HG02973 (cell line): Measurements from ENCODE around the gene COL5A3.
"Not testable (repeated sequence)": the region's sequence is repeated elsewhere in the genome, so short reads cannot be mapped to it uniquely, and the experiment has no call there.

Source experiments
- ATAC-seq: cut with Tn5 transposase; IDR thresholded peaks from one replicate; pipeline ENCODE4 v1.9.1; 2021; ENCODE audit warnings: moderate library complexity; ENCODE audit not compliant: unreplicated experiment

Gene COL5A3

DNA sequence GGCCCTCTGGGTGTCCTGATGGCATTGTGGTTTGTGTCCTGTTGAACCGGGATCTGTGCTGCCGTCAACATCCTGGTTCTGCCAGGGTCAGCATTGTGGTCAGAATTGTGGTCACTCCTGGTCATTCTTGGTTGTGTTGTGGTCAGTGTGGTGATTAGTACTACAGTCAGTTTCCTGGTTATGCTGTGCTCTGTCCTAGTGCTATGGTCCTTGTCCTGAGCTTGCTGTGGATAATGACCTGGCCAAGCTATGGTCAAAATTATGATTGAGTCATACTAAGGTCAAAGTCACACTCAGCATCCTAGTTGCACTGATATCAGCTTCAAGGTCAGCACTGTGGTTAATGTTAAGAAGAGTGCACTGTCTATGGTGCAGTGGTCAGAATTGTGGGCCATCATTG lies 69.5 kb downstream of the COL5A3 start:
- no peak for ATAC-seq

DNA sequence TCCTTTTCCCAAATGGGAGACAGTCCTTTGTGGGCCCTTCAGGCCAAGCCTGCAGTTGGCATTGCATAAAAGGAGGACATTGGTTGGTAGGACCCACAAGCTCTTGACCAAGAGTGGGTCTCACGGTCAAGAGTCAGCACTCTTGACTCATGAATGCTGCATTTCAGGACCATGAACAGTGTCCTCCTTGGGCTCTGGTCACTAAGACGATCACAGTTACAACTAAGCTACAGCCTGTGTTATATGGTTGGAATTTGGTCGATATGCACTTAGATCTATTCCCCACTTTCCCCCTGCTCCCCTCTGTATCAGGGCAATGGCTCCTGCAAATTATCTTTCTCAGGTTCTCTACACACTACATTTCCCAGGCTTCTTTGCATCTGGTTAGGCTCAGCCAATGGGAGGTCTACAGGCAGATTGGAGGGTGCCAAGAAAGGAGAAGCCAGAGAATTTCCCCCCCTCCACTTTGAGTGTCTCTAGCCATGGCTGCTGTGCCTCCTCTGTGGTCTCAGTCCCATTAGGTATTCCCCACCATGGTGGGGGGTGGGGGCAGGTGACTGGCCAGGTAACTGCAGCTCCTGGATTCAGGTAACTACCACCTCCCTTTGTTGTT lies 70.9 kb downstream of the COL5A3 start:
- no peak for ATAC-seq

DNA sequence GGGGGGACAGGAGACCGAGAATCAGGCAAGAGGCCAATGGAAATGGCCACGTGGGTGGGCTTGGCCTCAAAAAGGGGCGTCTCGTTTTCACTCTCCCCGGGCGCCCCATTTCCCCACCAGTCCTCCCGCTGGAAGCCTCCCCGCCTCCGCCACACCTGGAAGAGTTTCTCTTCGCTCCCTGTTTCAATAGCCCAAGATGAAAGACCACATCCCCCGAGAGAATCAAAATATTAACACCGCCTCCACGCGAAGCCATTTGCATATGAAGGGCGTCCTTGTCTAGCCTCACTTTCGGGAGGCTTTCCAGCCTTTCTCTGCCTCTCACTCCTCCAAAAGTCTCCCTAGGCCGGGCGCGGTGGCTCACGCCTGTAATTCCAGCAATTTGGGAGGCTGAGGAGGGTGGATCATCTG lies 73.3 kb downstream of the COL5A3 start:
- no peak for ATAC-seq

DNA sequence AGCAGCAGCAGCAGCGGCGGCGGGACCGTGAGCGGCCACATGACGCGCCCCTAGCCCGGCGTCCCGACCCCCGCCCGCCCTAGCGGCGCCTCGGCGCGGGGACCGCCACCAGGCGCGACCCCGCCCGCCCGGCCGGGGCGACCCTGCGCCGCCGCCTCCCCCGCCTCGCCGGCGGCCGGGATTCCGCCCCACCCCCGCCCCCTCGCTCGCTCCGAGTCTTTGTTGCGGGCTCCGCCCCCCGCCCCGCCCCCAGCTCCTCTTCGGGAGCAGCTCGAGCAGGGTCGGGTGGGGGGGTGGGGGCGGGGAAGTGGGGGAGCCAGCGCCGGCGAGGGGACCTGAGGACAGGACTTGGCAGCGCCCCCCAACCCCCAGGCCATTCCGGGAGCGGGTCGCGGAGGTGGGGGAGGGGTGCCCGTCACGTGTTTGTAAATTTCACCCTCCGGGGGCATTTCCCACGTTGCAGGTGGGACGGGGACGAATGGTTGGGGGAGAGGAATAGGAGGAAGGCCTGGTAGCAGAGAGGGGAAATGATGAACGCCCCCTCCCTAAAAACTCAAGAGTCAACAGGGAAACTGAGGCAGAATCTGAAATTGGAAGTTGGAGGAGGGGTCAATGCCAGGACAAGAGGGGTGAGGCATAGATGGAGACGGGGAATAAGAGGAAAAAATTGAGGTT lies 73.8 kb downstream of the COL5A3 start, which contains the start of gene OLFM2:
Gene OLFM2, minus strand, starts transcription at position 190 of the 675 bp plus-strand sequence. Its CDS starts 149 bp downstream, at position 41.
- no peak for ATAC-seq

GRCh38 chr19:9935506-9936325 lies 74.6 kb downstream of the COL5A3 start:
- no peak for ATAC-seq

GRCh38 chr19:9934132-9934950 lies 76.0 kb downstream of the COL5A3 start:
- no peak for ATAC-seq

- ATAC-seq: no peak
Measured at GRCh38 chr19:9932835-9933234, 77.5 kb downstream of the COL5A3 start.

GRCh38 chr19:9931629-9932028 lies 78.7 kb downstream of the COL5A3 start:
- ATAC-seq: no peak

DNA sequence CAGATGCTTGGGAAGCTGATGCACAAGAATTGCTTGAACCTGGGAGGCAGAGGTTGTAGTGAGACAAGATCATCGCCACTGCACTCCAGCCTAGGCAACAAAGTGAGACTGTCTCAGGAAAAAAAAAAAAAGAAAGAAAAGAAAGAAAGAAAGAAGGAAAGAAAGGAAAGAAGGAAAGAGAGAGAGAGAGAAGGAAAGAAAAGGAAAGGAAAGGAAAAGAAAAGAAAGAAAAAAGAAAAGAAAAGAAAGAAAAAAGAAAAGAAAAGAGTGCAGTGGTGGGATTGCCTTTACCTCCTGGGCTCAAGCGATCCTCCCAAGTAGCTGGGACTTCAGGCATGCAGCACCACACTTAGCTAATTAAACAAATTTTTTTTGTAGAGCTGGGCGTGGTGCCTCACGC lies 86.9 kb downstream of the COL5A3 start:
- ATAC-seq: no peak

DNA sequence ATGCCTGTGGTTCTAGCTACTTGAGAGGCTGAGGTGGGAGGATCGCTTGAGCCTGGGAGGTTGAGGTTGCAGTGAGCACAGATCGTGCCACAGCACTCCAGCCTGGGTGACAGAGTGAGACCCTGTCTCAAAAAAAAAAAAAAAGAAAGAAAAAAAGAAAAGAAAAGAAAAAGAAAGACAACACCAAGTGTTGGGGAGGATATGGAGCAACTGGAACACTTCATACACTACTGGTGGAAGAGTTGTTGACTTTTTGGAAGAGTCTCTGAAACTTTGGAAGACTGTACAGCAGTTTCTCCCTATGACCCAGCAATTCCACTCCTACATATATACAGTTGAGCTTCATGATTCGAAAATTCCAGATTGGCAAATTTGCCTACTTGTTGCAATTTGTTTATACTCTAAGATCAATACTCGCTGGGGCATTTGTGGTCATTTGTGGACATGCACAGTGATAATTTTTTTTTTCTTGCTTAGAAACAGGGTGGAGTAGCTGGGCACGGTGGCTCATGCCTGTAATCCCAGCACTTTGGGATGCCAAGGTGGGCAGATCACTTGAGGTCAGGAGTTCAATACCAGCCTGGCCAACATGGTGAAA lies 87.4 kb downstream of the COL5A3 start:
- ATAC-seq: not testable (repeated sequence)

DNA sequence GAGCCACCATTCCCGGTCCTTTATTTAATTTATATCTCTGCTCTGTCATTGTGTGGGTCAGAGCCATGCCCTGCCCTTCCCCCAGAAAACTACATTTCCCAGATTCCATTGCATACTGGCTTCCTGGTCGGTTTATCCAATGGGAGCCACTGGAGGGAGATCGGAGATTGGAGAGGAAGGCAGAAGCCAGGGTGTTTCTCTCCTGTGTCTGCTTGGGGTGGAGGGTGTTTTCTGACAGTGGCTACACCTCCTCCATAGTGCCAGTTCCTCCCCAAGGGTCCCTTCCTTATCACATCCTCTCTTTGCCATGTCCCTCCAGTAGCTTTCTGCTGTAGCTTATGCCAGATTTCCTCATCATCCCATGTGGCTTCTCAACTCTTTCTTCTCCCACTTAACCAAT lies 93.0 kb downstream of the COL5A3 start:
- ATAC-seq: no peak

GRCh38 chr19:9916719-9917118 lies 93.6 kb downstream of the COL5A3 start:
- ATAC-seq: no peak

DNA sequence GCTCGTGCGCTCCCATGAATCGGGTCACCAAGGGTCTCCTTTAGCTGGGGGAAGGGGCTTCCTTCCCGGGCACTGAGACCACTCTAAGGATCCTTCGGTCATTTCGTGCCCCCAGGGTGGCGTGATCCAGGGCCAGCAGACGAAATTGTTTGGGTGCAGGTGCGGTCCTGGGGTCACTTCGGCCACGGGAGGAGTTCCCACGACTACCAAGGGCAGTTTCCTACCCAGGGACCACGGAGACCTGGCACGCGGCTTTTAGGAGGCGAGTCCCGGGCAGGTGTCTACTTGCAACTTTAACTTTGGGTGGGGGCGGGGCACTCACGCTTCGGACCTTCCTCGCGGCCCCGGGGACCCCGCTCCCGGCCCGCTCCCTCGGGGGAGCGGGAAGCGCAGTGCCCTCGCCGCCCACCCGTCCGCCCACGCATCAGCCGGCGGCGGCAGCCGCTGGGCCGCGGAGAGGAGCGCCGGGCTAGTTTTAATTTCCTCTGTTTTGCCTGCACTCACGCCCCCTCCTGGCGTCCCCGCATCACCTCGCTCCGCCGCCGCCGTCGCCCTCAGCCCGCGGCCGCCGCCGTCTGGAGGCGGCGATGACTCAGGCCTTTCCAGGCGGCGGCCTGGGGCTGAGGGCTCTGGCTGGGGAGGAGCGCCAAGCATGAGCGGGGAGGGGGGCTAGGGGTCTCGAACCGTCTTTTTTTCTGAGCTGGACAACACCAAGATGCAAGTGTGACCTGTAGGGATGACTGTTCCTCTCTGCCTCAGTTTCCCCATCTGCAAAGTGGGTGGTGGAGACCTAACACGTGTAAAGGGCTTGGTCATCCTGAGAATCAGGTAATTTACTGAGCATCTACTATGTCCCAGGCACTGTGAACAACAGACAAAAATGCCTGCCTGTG lies 95.7 kb downstream of the COL5A3 start:
- ATAC-seq: no peak

GRCh38 chr19:9914001-9914314 lies 96.3 kb downstream of the COL5A3 start:
- no peak for ATAC-seq

DNA sequence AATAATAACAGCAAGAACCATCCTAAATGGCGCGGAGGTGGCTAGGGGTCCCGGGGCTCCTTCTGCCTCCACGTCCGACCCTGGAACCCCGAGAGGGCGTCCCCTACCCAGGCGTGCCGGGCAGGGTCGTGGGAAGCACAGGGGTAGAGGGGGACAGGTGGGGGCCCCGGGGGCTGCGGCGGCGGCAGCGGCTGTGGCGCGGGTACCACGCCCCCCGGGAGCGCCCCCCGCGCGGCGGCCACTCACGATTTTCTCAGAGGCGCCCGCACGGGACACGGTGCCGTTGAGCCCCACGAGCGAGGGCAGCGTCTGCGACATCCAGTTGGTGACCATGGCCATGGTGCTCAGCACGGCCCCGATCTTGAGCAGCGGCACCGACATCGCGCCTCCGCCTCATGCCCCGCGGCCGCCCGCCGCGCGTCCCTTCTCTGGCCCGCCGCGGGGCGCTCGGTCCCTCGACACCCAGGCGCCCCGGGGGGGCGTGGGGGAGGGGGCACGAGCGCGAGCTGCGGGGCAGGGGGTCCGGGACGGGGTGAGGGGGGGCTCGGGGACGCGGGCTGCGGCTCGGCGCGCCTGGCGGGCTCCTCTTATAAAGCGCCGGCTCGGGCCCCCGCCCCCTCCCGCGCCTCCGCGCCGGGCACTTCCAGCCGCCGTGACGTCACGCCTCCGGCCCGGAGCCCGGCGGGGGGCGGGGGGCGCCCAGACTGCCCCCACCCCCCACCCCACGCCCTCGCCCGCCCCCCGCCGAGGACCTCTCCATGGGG lies 96.9 kb downstream of the COL5A3 start:
- ATAC-seq: no peak

DNA sequence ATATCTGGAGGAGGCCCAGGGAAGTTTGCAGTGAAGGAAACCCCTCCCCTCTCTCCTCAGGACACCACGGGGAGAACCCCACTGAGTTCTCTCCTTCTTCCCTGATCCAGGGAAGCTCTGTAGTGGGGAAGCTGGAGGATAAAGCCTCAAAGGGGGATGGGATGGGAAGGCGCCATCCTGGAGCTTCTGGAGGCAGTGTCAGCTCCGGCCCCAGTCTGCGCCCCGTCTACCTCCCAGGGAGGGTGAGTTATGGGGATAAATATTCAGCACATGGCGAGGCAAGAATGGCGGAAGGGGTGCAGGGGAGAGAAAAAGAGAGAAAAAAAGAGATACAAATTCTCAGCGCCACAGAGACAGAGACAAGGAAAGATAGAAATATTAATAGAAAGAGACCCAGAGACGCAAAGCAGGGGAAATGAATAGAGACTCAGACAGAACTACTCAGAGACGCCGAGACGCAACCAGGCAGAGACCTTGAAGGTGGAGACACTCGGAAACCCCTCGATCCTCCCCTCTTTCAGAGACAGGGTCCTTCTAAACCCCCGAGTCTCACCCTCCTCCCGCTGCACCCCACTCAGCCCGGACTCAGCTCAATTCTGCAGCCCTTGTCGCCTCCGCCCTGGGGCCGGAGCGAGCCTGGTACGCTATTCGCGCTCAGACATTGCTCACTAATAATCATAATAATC lies 97.6 kb downstream of the COL5A3 start:
- no peak for ATAC-seq

DNA sequence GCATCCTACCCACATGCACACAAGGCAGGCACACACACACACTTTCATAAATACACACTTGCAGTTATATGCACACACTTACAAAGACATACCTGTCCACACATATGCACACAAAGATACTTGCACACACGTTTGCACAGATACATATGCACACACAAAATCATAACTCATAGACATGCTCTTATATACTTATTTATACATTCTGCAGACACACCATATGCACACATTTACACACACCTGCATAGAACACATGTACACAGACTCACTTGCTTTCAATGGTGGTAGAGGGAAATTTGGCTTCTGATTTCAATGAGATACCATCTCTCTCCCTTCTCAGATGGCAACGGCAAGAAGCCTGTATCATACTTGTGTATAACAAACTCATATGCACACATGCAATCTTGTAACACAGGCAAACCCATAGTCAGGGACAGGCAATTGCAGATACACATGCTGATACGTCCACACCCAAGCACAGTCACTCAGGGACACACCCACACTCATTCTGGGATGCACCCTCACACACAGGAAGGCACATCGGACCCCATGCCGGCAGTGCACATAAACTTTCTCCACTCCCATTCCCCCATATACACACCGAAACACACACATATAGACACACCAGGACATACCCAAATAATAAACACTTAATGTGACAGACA lies 98.6 kb downstream of the COL5A3 start:
- ATAC-seq: no peak

- no peak for ATAC-seq
Measured at GRCh38 chr19:9910625-9911024, 99.7 kb downstream of the COL5A3 start.
